Spinal cord (tissue), 10 donors: ENCODE results near the gene ATP2A3. TPM values are rescaled to one million over a fixed set of nuclear protein-coding genes. Genes with fewer than 3 reads are reported as not detected.
A peak's percentile ranks its signal among the peaks of the same experiment; 100 is the strongest.

ENCODE experiments used
- DNase-seq, 6 donors: peaks; one replicate each; pipeline versions ENCODE4 v3.0.0 to v3.0.0-alpha.2; 2013 to 2015; ENCODE audit warnings: low spot score in 6 of 6, low read depth in 4 of 6
- H3K27ac ChIP-seq: one replicate; pipeline ENCODE4 v1.5.1; 2013; ENCODE audit warnings: low read depth, low read length, control low read depth
- H3K27me3 ChIP-seq: one replicate; pipeline ENCODE4 v1.6.1; 2013; ENCODE audit warnings: low read length; ENCODE audit not compliant: control insufficient read depth, insufficient read depth
- H3K36me3 ChIP-seq: one replicate; pipeline ENCODE4 v1.6.1; 2013; ENCODE audit warnings: low read length; ENCODE audit not compliant: control insufficient read depth, insufficient read depth
- H3K4me1 ChIP-seq: one replicate; pipeline ENCODE4 v1.6.1; 2013; ENCODE audit warnings: low read length; ENCODE audit not compliant: control insufficient read depth, insufficient read depth
- H3K4me3 ChIP-seq: one replicate; pipeline ENCODE4 v1.5.1; 2013; ENCODE audit warnings: low read depth, low read length, control low read depth
- H3K9me3 ChIP-seq: one replicate; pipeline ENCODE4 v1.6.1; 2013; ENCODE audit warnings: low read length; ENCODE audit not compliant: control insufficient read depth, insufficient read depth
- WGBS: methylation state at CpG from one replicate; pipeline ENCODE4 v1.1.5; 2013; ENCODE audit warnings: missing lambda C conversion rate; ENCODE audit not compliant: insufficient coverage; 5-methylcytosine and 5-hydroxymethylcytosine counted together
- polyA plus RNA-seq, 2 donors: library from polyadenylated mRNA; unstranded; fragments of 120-200 nt; gene quantifications; one replicate each; pipeline ENCODE4 v1.2.1, GENCODE V29; 2013; ENCODE audit not compliant: insufficient read length in 2 of 2
- total RNA-seq, 2 donors: library from RNA; depleted of rRNA in 1 of 2; stranded (reverse); fragments of 120-200 nt in 1 of 2; fragments of >200 nt in 1 of 2; gene quantifications; one replicate each; pipeline versions ENCODE4 v1.2.3 to v1.2.4, GENCODE V29; 2013 to 2014
- donor health status: healthy.

ATP2A3 gene
- total and polyA plus RNA-seq, 4 donors = 3.8 to 4.6 (median 4.0) TPM

GRCh38 chr17:4005296-4006164 is 41.3 kb upstream of the ATP2A3 start:
- H3K27ac ChIP-seq = no peak overlapping the region
- H3K9me3 ChIP-seq = no peaks in the 10 kb centered on the region
- no peaks in the 10 kb centered on the region for H3K27me3 ChIP-seq
- H3K36me3 ChIP-seq = peaks cover 64% of the 10 kb centered on the region
- DNase-seq = no peak
- H3K4me1 ChIP-seq = peaks cover 23% of the 10 kb centered on the region
- H3K4me3 ChIP-seq = no peak overlapping the region
- 92% methylated on average over 19 of the region's 22 CpGs for WGBS

DNA sequence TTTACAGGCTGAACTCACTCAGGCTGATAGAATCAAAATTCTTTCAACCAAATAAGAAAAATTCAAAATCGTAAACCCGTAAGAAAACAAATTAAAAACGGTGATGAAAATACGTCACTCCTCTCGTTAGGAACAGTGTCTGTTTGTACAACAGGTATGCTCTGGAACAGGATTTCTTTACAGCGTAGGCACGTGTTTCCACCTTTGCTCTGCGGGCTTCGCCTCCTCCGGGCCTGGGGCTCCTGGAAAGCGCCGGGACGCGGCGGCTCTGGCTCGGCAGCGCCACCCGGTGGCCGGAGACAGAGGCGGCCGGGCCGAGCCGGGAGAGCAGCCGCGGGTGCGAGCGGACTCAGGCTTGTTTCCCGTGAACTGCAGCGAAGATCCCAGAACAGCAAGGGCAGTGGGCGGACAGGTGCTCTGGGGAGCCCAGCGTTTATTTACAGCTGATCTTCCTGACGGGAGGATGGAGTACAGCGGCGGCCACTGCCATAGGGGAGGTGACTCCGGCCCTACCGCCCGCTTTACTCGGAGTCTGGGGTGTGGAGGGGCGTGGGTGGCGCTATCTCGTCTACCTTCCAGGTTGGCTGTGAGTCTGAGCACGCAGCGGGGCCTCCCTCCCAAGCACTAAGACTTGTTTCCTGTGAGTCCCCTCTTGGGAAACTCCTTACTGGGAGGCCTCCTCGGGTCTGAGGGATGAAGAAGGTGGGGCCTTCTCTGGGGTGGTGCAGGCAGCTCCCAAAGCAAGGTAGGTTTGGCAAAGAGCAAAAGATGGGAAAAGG is 40.5 kb upstream of the ATP2A3 start:
- 15% methylated on average over 36 of the region's 44 CpGs for WGBS
- Histone ChIP-seq H3K27ac (no peak overlapping the region), H3K27me3 (no peaks in the 10 kb centered on the region), H3K4me1 (peaks cover 23% of the 10 kb centered on the region), H3K36me3 (peaks cover 59% of the 10 kb centered on the region), H3K9me3 (no peaks in the 10 kb centered on the region), H3K4me3 (no peak overlapping the region)
- peak; percentile 9 to 77 (median 26) for DNase-seq

- H3K9me3 ChIP-seq = no peaks in the 10 kb centered on the region
- no peak overlapping the region for H3K27ac ChIP-seq
- peaks cover 19% of the 10 kb centered on the region for H3K4me1 ChIP-seq
- peaks cover 49% of the 10 kb centered on the region for H3K36me3 ChIP-seq
- no peak overlapping the region for H3K4me3 ChIP-seq
- 61% methylated on average over 23 of the region's 46 CpGs for WGBS
- DNase-seq = peak in 1 of 6 donors; percentile 28
- no peaks in the 10 kb centered on the region for H3K27me3 ChIP-seq
Observed at GRCh38 chr17:4003501-4004421, 39.5 kb upstream of the ATP2A3 start.

- WGBS = 79% methylated on average over 21 of the region's 21 CpGs
- H3K4me1 ChIP-seq = peaks cover 19% of the 10 kb centered on the region
- H3K36me3 ChIP-seq = peaks cover 47% of the 10 kb centered on the region
- no peak for DNase-seq
- no peaks in the 10 kb centered on the region for H3K27me3 ChIP-seq
- no peaks in the 10 kb centered on the region for H3K9me3 ChIP-seq
- no peak overlapping the region for H3K27ac ChIP-seq
- H3K4me3 ChIP-seq = no peak overlapping the region
Observed at GRCh38 chr17:4003131-4003500, 38.9 kb upstream of the ATP2A3 start.

DNA sequence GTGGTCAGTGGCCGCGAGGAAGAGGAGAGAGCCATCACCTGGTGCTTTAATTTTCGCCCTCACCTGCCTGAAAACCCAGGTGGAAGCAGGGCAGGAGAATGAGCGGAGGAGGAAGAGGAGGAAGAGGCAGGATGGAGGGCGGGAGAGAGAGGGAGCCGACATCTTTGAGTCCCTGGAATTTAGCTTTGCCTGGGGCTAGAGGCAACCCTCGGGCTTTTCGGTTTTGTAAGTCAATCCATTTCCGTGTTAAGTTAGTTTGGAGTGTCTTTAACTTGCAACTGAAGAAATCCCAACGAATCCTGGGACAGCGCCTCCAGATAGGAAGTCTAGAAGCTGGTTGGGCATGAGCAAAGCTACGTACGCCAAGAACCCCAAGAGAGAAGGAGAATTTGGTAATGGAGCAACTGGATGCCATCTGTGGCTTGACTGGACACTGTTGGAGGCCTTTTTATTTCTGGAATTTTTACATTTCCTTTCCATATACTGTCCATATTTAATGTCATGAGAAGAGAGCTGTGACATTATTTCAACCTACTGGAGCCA is 36.9 kb upstream of the ATP2A3 start:
- H3K4me1 ChIP-seq = peaks cover 19% of the 10 kb centered on the region
- peaks cover 27% of the 10 kb centered on the region for H3K36me3 ChIP-seq
- no peak for DNase-seq
- no peak overlapping the region for H3K27ac ChIP-seq
- WGBS = 83% methylated on average over 13 of the region's 13 CpGs
- H3K9me3 ChIP-seq = no peaks in the 10 kb centered on the region
- H3K27me3 ChIP-seq = no peaks in the 10 kb centered on the region
- no peak overlapping the region for H3K4me3 ChIP-seq

DNA sequence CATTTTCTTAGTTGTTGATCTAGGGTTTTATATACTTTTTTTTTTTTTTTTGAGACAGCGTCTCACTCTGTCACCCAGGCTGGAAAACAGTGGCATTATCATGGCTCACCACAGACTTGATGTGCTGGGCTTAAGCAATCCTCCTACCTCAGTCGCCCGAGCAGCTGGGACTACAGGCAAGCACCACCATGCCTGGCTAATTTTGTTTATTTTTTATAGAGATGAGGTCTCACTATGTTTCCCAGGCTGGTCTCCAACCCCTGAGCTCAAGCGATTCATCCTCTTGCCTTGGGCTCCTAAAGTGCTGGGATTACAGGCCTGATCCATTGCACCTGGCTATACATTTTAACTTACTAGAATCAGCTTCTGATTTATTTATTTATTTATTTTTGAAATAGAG is 34.2 kb upstream of the ATP2A3 start:
- WGBS = 80% methylated on average over 1 of the region's 4 CpGs
- H3K27ac ChIP-seq = no peak overlapping the region

GRCh38 chr17:3995067-3995466 is 30.8 kb upstream of the ATP2A3 start:
- Histone ChIP-seq H3K4me1 (no peaks in the 10 kb centered on the region), H3K4me3 (no peak overlapping the region), H3K27me3 (no peaks in the 10 kb centered on the region), H3K36me3 (no peaks in the 10 kb centered on the region), H3K27ac (no peak overlapping the region), H3K9me3 (no peaks in the 10 kb centered on the region)
- no peak for DNase-seq
- WGBS = 80% methylated on average over 1 of the region's 1 CpG

More for the DNA sequence above, 34.2 kb upstream of the ATP2A3 start:
- Histone ChIP-seq H3K4me1 (peaks cover 4% of the 10 kb centered on the region), H3K4me3 (no peak overlapping the region), H3K36me3 (peaks cover 6% of the 10 kb centered on the region), H3K9me3 (no peaks in the 10 kb centered on the region), H3K27me3 (no peaks in the 10 kb centered on the region)
- DNase-seq = no peak

- no peaks in the 10 kb centered on the region for H3K36me3 ChIP-seq
- H3K4me3 ChIP-seq = no peak overlapping the region
- DNase-seq = no peak
- H3K27ac ChIP-seq = no peak overlapping the region
- no CpG with 5 or more reads among the region's 1 CpG for WGBS
- no peaks in the 10 kb centered on the region for H3K4me1 ChIP-seq
- no peaks in the 10 kb centered on the region for H3K9me3 ChIP-seq
- H3K27me3 ChIP-seq = no peaks in the 10 kb centered on the region
Observed at GRCh38 chr17:3994221-3994576, 30.0 kb upstream of the ATP2A3 start.
